ENCODE data around the gene PON2. TPM values are rescaled to one million over a fixed set of nuclear protein-coding genes. Genes with fewer than 3 reads are reported as not detected.

PON2 gene
- total RNA-seq, 4 donors from 2014 or later: 41.8 to 91.0 (median 75.8) TPM

DNA sequence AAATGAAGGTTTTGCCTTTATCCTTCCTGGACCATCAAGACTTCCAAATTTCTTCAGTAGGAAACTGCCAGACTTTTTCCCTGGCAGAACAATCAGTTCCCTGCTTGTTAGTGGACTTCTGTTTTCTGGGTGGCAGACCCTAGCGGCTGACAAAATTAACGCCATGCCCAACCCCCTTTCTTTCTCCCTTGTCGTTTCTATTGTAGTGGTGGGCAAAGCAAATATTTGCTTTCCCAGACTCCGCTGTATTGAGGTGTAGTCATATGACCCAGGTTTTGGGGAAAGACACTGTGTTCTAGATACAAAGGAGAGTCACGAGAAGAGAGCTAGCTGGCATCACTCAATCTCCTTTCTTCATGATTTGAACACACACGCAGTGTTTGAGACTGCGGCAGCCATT lies 7.7 kb downstream of the PON2 start:
- Histone ChIP-seq H3K27ac (no peak overlapping the region), H3K36me3 (no peaks in the 10 kb centered on the region), H3K4me1 (no peaks in the 10 kb centered on the region), H3K27me3 (no peaks in the 10 kb centered on the region), H3K9me3 (no peaks in the 10 kb centered on the region), H3K4me3 (no peak overlapping the region)
- TF ChIP-seq, protein P1, sequence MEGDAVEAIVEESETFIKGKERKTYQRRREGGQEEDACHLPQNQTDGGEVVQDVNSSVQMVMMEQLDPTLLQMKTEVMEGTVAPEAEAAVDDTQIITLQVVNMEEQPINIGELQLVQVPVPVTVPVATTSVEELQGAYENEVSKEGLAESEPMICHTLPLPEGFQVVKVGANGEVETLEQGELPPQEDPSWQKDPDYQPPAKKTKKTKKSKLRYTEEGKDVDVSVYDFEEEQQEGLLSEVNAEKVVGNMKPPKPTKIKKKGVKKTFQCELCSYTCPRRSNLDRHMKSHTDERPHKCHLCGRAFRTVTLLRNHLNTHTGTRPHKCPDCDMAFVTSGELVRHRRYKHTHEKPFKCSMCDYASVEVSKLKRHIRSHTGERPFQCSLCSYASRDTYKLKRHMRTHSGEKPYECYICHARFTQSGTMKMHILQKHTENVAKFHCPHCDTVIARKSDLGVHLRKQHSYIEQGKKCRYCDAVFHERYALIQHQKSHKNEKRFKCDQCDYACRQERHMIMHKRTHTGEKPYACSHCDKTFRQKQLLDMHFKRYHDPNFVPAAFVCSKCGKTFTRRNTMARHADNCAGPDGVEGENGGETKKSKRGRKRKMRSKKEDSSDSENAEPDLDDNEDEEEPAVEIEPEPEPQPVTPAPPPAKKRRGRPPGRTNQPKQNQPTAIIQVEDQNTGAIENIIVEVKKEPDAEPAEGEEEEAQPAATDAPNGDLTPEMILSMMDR (IDR thresholded peaks at IDR 0.05): no peak
- TF ChIP-seq POLR2A (IDR thresholded peaks at IDR 0.05): no peak
- intact Hi-C loops (cut with DNase I; ENCODE audit: low total_unique reads): no loop called here
- no peak for DNase-seq

DNA sequence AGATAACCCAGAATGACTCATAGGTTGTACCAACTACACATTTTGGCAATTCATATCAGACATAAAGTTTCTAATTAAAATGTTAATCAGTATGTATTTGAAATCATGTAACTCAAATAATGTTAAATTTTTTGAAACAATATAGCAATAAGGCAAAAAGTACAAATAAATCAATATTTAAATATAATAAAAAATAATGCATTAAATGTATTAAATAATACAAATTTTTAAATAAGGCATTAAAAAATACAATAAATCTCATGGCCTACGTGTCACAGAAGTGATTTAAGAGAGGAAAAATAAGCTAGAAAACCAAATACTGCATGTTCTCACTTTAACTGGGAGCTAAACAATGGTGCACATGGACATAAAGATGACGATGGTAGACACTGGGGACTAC lies 9.1 kb downstream of the PON2 start:
- DNase-seq: no peak
- Histone ChIP-seq H3K4me3 (no peak overlapping the region), H3K4me1 (no peaks in the 10 kb centered on the region), H3K9me3 (no peaks in the 10 kb centered on the region), H3K27ac (no peak overlapping the region), H3K36me3 (no peaks in the 10 kb centered on the region), H3K27me3 (no peaks in the 10 kb centered on the region)
- intact Hi-C loops (cut with DNase I; ENCODE audit: low total_unique reads): no loop called here
- no peak for TF ChIP-seq POLR2A (IDR thresholded peaks at IDR 0.05)
- TF ChIP-seq, protein P1 (IDR thresholded peaks at IDR 0.05): no peak

DNA sequence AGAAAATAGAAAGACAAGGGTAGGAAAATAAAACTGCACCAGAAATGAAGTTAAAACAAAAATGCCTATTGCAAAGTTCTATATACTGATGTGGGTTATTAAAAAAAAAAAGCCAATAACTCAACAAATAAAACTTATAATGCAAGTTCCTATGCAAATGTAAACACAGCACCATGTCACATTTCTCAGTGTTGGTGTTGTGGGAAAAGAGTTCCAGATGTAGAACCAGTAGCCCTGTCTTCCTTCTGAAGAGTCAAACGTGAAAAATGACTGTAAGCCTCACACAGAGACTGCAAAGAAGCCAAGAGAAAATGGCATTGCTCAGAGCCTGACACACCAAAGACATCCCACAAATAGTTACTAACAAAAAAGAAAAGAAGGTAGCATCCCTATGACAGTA lies 10.1 kb downstream of the PON2 start:
- Histone ChIP-seq H3K9me3 (no peaks in the 10 kb centered on the region), H3K27me3 (no peaks in the 10 kb centered on the region), H3K4me3 (no peak overlapping the region), H3K36me3 (no peaks in the 10 kb centered on the region), H3K27ac (no peak overlapping the region), H3K4me1 (no peaks in the 10 kb centered on the region)
- DNase-seq: no peak
- intact Hi-C loops (cut with DNase I; ENCODE audit: low total_unique reads): no loop called here
- TF ChIP-seq, protein P1 (IDR thresholded peaks at IDR 0.05): no peak
- TF ChIP-seq POLR2A (IDR thresholded peaks at IDR 0.05): no peak

DNA sequence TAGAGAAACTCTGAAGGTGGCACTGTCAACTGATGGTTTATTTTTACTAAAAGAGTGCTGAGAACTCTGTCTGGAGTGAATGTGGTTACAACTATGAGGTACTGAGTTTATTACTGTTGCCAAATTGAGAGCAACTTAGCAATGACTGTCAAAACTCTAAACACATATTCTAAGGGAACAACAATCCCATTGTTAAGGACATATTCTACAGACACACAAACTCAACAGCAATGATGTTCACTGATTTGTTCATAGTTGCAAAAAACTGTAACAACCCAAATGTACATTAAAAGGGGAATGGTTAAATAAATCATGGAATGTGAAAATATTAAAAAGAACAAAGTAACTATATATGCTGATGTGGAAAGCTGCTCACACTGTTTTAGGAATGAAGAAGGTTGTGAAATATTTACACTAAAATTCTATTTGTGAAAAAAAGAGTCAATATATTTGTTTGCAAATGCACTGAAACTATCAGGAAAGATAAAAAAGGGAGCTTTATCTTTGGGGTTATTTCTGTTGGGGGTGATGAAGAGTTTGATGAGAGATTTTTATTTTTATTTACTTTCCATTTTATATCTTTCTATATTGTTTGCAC lies 12.9 kb downstream of the PON2 start:
- intact Hi-C loops (cut with DNase I; ENCODE audit: low total_unique reads): no loop called here
- Histone ChIP-seq H3K9me3 (no peaks in the 10 kb centered on the region), H3K27me3 (no peaks in the 10 kb centered on the region), H3K4me1 (no peaks in the 10 kb centered on the region), H3K27ac (no peak overlapping the region), H3K4me3 (no peak overlapping the region), H3K36me3 (no peaks in the 10 kb centered on the region)
- TF ChIP-seq POLR2A (IDR thresholded peaks at IDR 0.05): no peak
- TF ChIP-seq, protein P1 (IDR thresholded peaks at IDR 0.05): no peak
- no peak for DNase-seq

DNA sequence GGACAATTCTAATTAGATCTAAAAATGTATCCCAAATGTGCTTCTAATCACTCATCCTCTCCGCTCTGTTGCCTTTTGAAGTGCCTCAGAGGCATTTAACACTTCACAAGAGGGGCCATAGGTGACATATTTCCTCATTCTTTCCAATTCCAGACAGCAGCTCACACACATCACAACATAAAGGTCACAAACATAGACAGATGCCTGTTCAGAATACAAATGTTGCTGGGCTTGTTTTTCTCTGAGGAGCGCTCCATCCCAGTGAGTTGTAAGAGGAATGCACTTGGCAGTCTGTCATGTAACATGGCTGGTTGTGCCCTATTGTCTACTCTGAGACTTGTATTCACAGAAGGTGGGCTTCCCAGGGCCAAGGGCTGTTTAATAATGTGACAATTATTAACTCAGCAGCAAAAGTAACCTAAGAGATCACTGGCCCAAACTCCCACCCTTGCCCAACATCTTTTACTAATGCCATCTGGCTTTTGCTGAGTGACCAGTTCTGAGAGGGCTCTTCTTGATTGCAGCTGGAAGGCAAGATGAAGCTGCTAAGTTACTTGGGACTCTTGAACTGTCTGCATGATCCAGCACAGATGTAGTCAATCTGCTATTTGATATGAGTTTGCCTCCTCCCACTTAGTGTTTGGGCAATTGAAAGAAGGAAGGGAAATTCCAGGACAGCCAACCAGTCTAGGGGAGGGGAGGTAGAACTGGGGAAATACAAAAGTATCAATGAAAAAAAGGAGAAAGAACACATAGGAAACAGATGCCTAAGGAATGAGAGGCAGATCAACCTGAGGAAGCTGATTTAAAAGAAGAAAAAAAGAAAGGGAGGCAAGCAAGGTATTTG lies 13.6 kb downstream of the PON2 start:
- intact Hi-C loops (cut with DNase I; ENCODE audit: low total_unique reads): no loop called here
- no peak overlapping the region for H3K27ac ChIP-seq

More for the DNA sequence above, 13.6 kb downstream of the PON2 start:
- Histone ChIP-seq H3K27me3 (no peaks in the 10 kb centered on the region), H3K9me3 (no peaks in the 10 kb centered on the region), H3K4me1 (no peaks in the 10 kb centered on the region), H3K4me3 (no peak overlapping the region), H3K36me3 (no peaks in the 10 kb centered on the region)
- DNase-seq: no peak
- TF ChIP-seq POLR2A (IDR thresholded peaks at IDR 0.05): no peak
- TF ChIP-seq, protein P1 (IDR thresholded peaks at IDR 0.05): no peak

Measured in uterus (tissue), 4 donors.